Spleen (tissue), 11 donors: ENCODE measurements around the gene LTBP1. TPM values are rescaled to one million over a fixed set of nuclear protein-coding genes. Genes with fewer than 3 reads are reported as not detected.

Experiments used
- DNase-seq: peaks from one replicate; pipeline ENCODE4 v3.0.0-alpha.2; 2020
- H3K27ac ChIP-seq, 8 donors: fragments of 200-600 bp; sonication (generic) in 7 of 8; 1 replicate in 4 of 8; 2 replicates in 4 of 8; pipeline versions ENCODE4 v1.5.0 to v1.8.0; 2016 to 2021; ENCODE audit warnings: inconsistent platforms in 4 of 8, mild to moderate bottlenecking in 4 of 8, moderate library complexity in 1 of 8
- H3K27me3 ChIP-seq, 7 donors: fragments of 200-600 bp; sonication (generic) in 6 of 7; replicated peaks in 1 of 7; 1 replicate in 4 of 7; 2 replicates in 3 of 7; pipeline versions ENCODE4 v1.5.0 to v1.8.0; 2016 to 2021; ENCODE audit warnings: inconsistent platforms in 3 of 7, mild to moderate bottlenecking in 1 of 7
- H3K36me3 ChIP-seq, 6 donors: fragments of 200-600 bp; sonication (generic) in 5 of 6; 1 replicate in 4 of 6; 2 replicates in 2 of 6; pipeline versions ENCODE4 v1.5.0 to v1.8.0; 2016 to 2021; ENCODE audit warnings: inconsistent platforms in 2 of 6
- H3K4me1 ChIP-seq, 6 donors: fragments of 200-600 bp; sonication (generic) in 5 of 6; 1 replicate in 3 of 6; 2 replicates in 3 of 6; pipeline versions ENCODE4 v1.5.0 to v1.8.0; 2016 to 2021; ENCODE audit warnings: inconsistent platforms in 3 of 6
- H3K4me3 ChIP-seq, 8 donors: fragments of 200-600 bp; sonication (generic) in 7 of 8; 1 replicate in 4 of 8; 2 replicates in 4 of 8; pipeline versions ENCODE4 v1.5.0 to v1.8.0; 2016 to 2021; ENCODE audit warnings: inconsistent platforms in 4 of 8, mild to moderate bottlenecking in 4 of 8, moderate library complexity in 2 of 8
- H3K9me3 ChIP-seq, 8 donors: fragments of 200-600 bp; sonication (generic) in 7 of 8; 1 replicate in 4 of 8; 2 replicates in 4 of 8; pipeline versions ENCODE4 v1.5.0 to v1.8.0; 2016 to 2021; ENCODE audit warnings: inconsistent platforms in 4 of 8
- POLR2A ChIP-seq, 3 donors: fragments of 450-650 bp; IDR thresholded peaks; one replicate each; pipeline ENCODE4 v1.5.1; 2017; ENCODE audit warnings: antibody characterized with exemption in 3 of 3, mild to moderate bottlenecking in 1 of 3
- POLR2AphosphoS5 ChIP-seq, 3 donors: sonication (generic); formaldehyde crosslinking; IDR thresholded peaks; one replicate each; pipeline ENCODE4 v1.5.1; 2017; ENCODE audit warnings: antibody characterized with exemption in 3 of 3
- WGBS, 5 donors: extraction: QIAGEN DNeasy Blood & Tissue Kit in 3 of 5; methylation state at CpG; one replicate each; pipeline versions ENCODE4 v1.1.5 to v1.1.7; 2013 to 2018; 5-methylcytosine and 5-hydroxymethylcytosine counted together
- intact Hi-C: fragments of 100-400 bp; cut with DNase I; formaldehyde crosslinking; loops from one replicate; pipeline ENCODE4 v1.15.0; 2023; ENCODE audit warnings: low total_unique reads
- polyA plus RNA-seq, 3 donors: library from polyadenylated mRNA; stranded (reverse); fragments of 200-250 nt; gene quantifications; one replicate each; pipeline ENCODE4 v1.2.1, GENCODE V29; 2013
- total RNA-seq, 7 donors: library from RNA; depleted of rRNA in 3 of 7; stranded (reverse); fragments of >200 nt in 3 of 7; fragmentation: NEBNext Ultra II Directional in 4 of 7; extraction: Animal tissue kit (Norgen Biotek cat#: 25700) in 4 of 7; gene quantifications; one replicate each; pipeline versions ENCODE4 v1.1.0 to v1.2.1, GENCODE V29; 2016 to 2021
- TF ChIP-seq, protein P1 (sequence below), 11 experiments: fragments of 200-600 bp in 7 of 11; fragments of 450-650 bp in 4 of 11; sonication (generic) in 4 of 11; IDR thresholded peaks in 8 of 11; conservative IDR thresholded peaks in 3 of 11; 1 replicate in 7 of 11; 2 replicates in 4 of 11; pipeline versions ENCODE4 v1.4.0 to v1.8.0; 2016 to 2021; ENCODE audit warnings: antibody characterized with exemption in 11 of 11, inconsistent platforms in 4 of 11, mild to moderate bottlenecking in 1 of 11
- donor health status: healthy with polysubstance abuse.
- donor health status: DM: no; HTN: no; CAD: no; lungs with moderate emphysema.
- donor health status: DM: no; HTN: no; CAD: no.
- donor health status: Bipolar disorder and iron deficiency.
- donor health status: healthy.
- donor health status: DM: no; HTN: no; CAD: no.
- donor health status: DM: yes; HTN: yes; CAD: no.

The LTBP1 gene
- total and polyA plus RNA-seq, 10 donors, result 6.8 to 28.0 (median 13.3) TPM

DNA sequence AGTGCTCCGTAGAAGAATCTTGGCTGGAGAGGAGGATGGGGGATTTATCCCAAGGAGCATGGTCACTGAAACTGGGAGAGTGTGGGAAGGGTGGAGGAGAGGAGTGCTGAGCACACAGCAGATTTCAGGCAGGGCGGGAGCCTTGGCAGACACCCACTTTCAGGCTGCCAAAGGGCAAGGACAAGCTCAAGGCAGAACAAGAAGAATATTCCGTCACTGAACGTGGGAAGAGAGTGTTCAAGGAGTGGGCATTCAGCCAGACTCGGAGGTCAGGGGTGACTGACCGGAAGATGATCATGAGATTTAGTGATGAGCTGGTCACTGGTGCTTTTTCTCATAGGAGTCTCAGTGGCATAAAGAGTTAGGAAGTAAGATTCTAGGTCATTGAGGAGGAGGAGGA lies 393.5 kb downstream of the LTBP1 start:
- Histone ChIP-seq H3K27me3 (no peaks in the 10 kb centered on the region), H3K4me3 (no peak overlapping the region), H3K9me3 (no peaks in the 10 kb centered on the region), H3K36me3 (no peaks in the 10 kb centered on the region), H3K27ac (peak overlapping the region in 6 of 8 donors; percentile 34 to 49 (median 38)), H3K4me1 (peaks cover 0 to 36% (median 8%) of the 10 kb centered on the region in 6 donors)
- DNase-seq, result peak; percentile 73
- TF ChIP-seq, protein P1, sequence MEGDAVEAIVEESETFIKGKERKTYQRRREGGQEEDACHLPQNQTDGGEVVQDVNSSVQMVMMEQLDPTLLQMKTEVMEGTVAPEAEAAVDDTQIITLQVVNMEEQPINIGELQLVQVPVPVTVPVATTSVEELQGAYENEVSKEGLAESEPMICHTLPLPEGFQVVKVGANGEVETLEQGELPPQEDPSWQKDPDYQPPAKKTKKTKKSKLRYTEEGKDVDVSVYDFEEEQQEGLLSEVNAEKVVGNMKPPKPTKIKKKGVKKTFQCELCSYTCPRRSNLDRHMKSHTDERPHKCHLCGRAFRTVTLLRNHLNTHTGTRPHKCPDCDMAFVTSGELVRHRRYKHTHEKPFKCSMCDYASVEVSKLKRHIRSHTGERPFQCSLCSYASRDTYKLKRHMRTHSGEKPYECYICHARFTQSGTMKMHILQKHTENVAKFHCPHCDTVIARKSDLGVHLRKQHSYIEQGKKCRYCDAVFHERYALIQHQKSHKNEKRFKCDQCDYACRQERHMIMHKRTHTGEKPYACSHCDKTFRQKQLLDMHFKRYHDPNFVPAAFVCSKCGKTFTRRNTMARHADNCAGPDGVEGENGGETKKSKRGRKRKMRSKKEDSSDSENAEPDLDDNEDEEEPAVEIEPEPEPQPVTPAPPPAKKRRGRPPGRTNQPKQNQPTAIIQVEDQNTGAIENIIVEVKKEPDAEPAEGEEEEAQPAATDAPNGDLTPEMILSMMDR (IDR thresholded peaks at IDR 0.05 in 8 of 11, conservative IDR thresholded peaks at IDR 0.05 in 3 of 11), result no peak
- peak in 2 of 3 donors; percentile 72 to 84 for TF ChIP-seq POLR2AphosphoS5 (IDR thresholded peaks at IDR 0.05)
- intact Hi-C loops, result no loop called here
- 49 to 82% (median 65%) methylated on average over 6 of the region's 6 CpGs for WGBS, 5 donors

DNA sequence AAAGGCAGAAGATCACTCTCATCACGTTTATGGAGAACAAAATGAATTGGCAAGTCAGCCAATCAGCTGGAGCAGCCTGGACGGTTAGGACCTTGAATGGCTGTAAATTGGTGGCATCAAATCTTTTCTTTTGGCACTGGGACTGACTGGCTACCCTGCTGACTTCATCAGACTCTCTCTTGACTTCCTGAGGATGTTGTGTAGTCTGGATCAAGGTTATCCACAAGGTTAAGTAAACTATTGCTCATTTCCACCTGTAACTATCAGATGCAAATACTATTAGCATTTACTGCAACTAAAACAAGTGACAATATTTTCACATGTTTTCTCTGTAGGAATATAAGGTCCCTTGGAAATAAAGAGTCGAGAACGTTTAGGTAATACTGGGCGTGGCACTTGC lies 395.4 kb downstream of the LTBP1 start:
- no peak for DNase-seq
- 56 to 77% (median 67%) methylated on average over 5 of the region's 5 CpGs for WGBS, 5 donors
- peaks cover 0 to 24% (median 4%) of the 10 kb centered on the region in 6 donors for H3K4me1 ChIP-seq
- peak in 1 of 3 donors; percentile 30 for TF ChIP-seq POLR2AphosphoS5 (IDR thresholded peaks at IDR 0.05)
- TF ChIP-seq POLR2A (IDR thresholded peaks at IDR 0.05), result no peak
- peak overlapping the region; percentile 47 to 75 (median 60) for H3K27ac ChIP-seq
- no peak overlapping the region for H3K4me3 ChIP-seq
- no peaks in the 10 kb centered on the region for H3K27me3 ChIP-seq
- H3K36me3 ChIP-seq, result no peaks in the 10 kb centered on the region
- H3K9me3 ChIP-seq, result no peaks in the 10 kb centered on the region
- intact Hi-C loops, result no loop called here

DNA sequence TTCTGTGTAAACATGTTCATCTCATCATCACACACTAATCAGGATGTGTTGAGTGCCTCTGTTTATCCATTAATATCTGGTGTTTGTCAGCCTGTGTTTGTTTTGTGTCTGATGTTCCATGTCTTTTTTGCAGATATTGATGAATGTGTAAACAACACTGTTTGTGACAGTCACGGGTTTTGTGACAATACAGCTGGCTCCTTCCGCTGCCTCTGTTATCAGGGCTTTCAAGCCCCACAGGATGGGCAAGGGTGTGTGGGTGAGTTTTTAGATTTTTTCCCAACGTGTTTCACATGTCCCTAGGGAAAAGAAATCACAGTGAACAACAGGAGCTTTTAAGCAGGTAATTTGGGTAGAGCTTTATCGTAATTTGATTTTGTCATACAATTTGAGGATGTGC lies 396.0 kb downstream of the LTBP1 start:
- peaks cover 0 to 24% (median 4%) of the 10 kb centered on the region in 6 donors for H3K4me1 ChIP-seq
- no peaks in the 10 kb centered on the region for H3K36me3 ChIP-seq
- DNase-seq, result no peak
- no peak overlapping the region for H3K4me3 ChIP-seq
- H3K27me3 ChIP-seq, result no peaks in the 10 kb centered on the region
- TF ChIP-seq, protein P1 (IDR thresholded peaks at IDR 0.05 in 8 of 11, conservative IDR thresholded peaks at IDR 0.05 in 3 of 11), result no peak
- peak in 1 of 3 donors; percentile 23 for TF ChIP-seq POLR2AphosphoS5 (IDR thresholded peaks at IDR 0.05)
- H3K27ac ChIP-seq, result peak overlapping the region; percentile 47 to 75 (median 60)
- WGBS, 5 donors, result 64 to 90% (median 66%) methylated on average over 4 of the region's 4 CpGs
- H3K9me3 ChIP-seq, result no peaks in the 10 kb centered on the region
- intact Hi-C loops, result no loop called here

DNA sequence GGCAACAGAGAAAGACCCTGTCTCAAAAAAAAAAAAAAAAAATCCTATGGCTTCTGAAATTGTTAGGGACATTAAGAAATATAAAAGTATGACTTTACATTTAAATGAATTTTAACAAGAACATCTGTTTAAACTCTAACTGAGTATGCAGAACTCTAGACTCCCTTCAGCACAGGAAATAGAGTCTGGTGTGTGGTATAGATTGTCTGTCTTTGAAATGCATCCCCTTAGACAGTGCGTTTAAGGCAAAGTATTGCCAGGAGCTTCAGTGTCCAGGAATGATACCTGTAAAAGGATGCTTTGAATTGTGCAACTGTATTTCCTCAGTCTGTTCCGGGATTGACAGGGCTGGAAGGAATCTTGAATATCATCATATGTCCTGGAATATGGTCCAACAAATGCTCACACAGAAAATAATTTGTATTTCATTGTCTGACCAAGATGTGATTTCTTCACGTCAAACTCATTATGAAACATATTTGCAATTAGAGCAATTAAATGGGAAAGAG lies 396.7 kb downstream of the LTBP1 start:
- H3K36me3 ChIP-seq, result no peaks in the 10 kb centered on the region
- 67 to 79% (median 74%) methylated on average over 3 of the region's 3 CpGs for WGBS, 5 donors

More for the DNA sequence above, 396.7 kb downstream of the LTBP1 start:
- no peaks in the 10 kb centered on the region for H3K9me3 ChIP-seq
- intact Hi-C loops, result no loop called here
- peaks cover 0 to 24% (median 4%) of the 10 kb centered on the region in 6 donors for H3K4me1 ChIP-seq
- H3K27me3 ChIP-seq, result no peaks in the 10 kb centered on the region
- no peak for TF ChIP-seq POLR2AphosphoS5 (IDR thresholded peaks at IDR 0.05)
- TF ChIP-seq POLR2A (IDR thresholded peaks at IDR 0.05), result no peak
- TF ChIP-seq, protein P1 (IDR thresholded peaks at IDR 0.05 in 8 of 11, conservative IDR thresholded peaks at IDR 0.05 in 3 of 11), result no peak
- no peak overlapping the region for H3K4me3 ChIP-seq
- H3K27ac ChIP-seq, result peak overlapping the region in 6 of 8 donors; percentile 47 to 75 (median 63)
- no peak for DNase-seq
